ENCODE data around the gene TPT1. TPM values are rescaled to one million over a fixed set of nuclear protein-coding genes. Genes with fewer than 3 reads are reported as not detected.
"Not testable (repeated sequence)": the region's sequence is repeated elsewhere in the genome, so short reads cannot be mapped to it uniquely, and the experiment has no call there.

TPT1 gene
- 1,000 to 10,000 TPM; 6,263 to 7,020 (median 6,451) TPM for polyA plus RNA-seq (ENCODE audit: insufficient read length in 3 of 3)
- long read RNA-seq, donor 1, full-length matches to known transcripts = 1,772 of 2,144 reads
- long read RNA-seq, donor 1, partial matches to known transcripts = 332 of 2,144 reads
- long read RNA-seq, donor 1, other reads (novel, unspliced or antisense) = 40 of 2,144 reads
- long read RNA-seq, donor 2, full-length matches to known transcripts = 1,804 of 2,208 reads
- long read RNA-seq, donor 2, partial matches to known transcripts = 349 of 2,208 reads
- long read RNA-seq, donor 2, other reads (novel, unspliced or antisense) = 55 of 2,208 reads
- long read RNA-seq, donor 3, full-length matches to known transcripts = 3,250 of 3,722 reads
- long read RNA-seq, donor 3, partial matches to known transcripts = 363 of 3,722 reads
- long read RNA-seq, donor 3, other reads (novel, unspliced or antisense) = 109 of 3,722 reads
- long read RNA-seq, donor 4, full-length matches to known transcripts = 1,580 of 1,846 reads
- long read RNA-seq, donor 4, partial matches to known transcripts = 234 of 1,846 reads
- long read RNA-seq, donor 4, other reads (novel, unspliced or antisense) = 32 of 1,846 reads
- long read RNA-seq, donor 5 = 0 reads
- long read RNA-seq, donor 6, full-length matches to known transcripts = 2,186 of 2,723 reads
- long read RNA-seq, donor 6, partial matches to known transcripts = 465 of 2,723 reads
- long read RNA-seq, donor 6, other reads (novel, unspliced or antisense) = 72 of 2,723 reads
- long read RNA-seq, donor 7, full-length matches to known transcripts = 3,276 of 3,814 reads
- long read RNA-seq, donor 7, partial matches to known transcripts = 443 of 3,814 reads
- long read RNA-seq, donor 7, other reads (novel, unspliced or antisense) = 95 of 3,814 reads
- long read RNA-seq, donor 8 = 0 reads
- long read RNA-seq, donor 9, full-length matches to known transcripts = 2,351 of 2,739 reads
- long read RNA-seq, donor 9, partial matches to known transcripts = 327 of 2,739 reads
- long read RNA-seq, donor 9, other reads (novel, unspliced or antisense) = 61 of 2,739 reads
- long read RNA-seq, donor 10, full-length matches to known transcripts = 3,114 of 3,628 reads
- long read RNA-seq, donor 10, partial matches to known transcripts = 443 of 3,628 reads
- long read RNA-seq, donor 10, other reads (novel, unspliced or antisense) = 71 of 3,628 reads
- long read RNA-seq, donor 11, full-length matches to known transcripts = 1,014 of 1,162 reads
- long read RNA-seq, donor 11, partial matches to known transcripts = 141 of 1,162 reads
- long read RNA-seq, donor 11, other reads (novel, unspliced or antisense) = 7 of 1,162 reads
- long read RNA-seq, donor 12, full-length matches to known transcripts = 1,041 of 1,285 reads
- long read RNA-seq, donor 12, partial matches to known transcripts = 222 of 1,285 reads
- long read RNA-seq, donor 12, other reads (novel, unspliced or antisense) = 22 of 1,285 reads
- long read RNA-seq, donor 13 = 0 reads
- long read RNA-seq, donor 14, full-length matches to known transcripts = 2,412 of 2,846 reads
- long read RNA-seq, donor 14, partial matches to known transcripts = 373 of 2,846 reads
- long read RNA-seq, donor 14, other reads (novel, unspliced or antisense) = 61 of 2,846 reads
- long read RNA-seq, donor 15, full-length matches to known transcripts = 1,181 of 1,326 reads
- long read RNA-seq, donor 15, partial matches to known transcripts = 113 of 1,326 reads
- long read RNA-seq, donor 15, other reads (novel, unspliced or antisense) = 32 of 1,326 reads
- long read RNA-seq, donor 16, full-length matches to known transcripts = 4,337 of 4,978 reads
- long read RNA-seq, donor 16, partial matches to known transcripts = 500 of 4,978 reads
- long read RNA-seq, donor 16, other reads (novel, unspliced or antisense) = 141 of 4,978 reads

GRCh38 chr13:45341034-45341798, at the start of gene TPT1:
Gene TPT1, minus strand, starts transcription at chr13:45341183. Its CDS starts 114 bp downstream, at chr13:45341069.
- peak; percentile 94 to 99 (median 98) for DNase-seq (ENCODE audit: extremely low read depth in 1 of 11, low read depth in 9 of 11, low spot score in 4 of 11)

GRCh38 chr13:45390348-45390747, 49.4 kb upstream of the TPT1 start:
- DNase-seq (ENCODE audit: extremely low read depth in 1 of 11, low read depth in 9 of 11, low spot score in 4 of 11) = not testable (repeated sequence)

GRCh38 chr13:45388664-45389063, 47.7 kb upstream of the TPT1 start:
- DNase-seq (ENCODE audit: extremely low read depth in 1 of 11, low read depth in 9 of 11, low spot score in 4 of 11) = no peak

GRCh38 chr13:45386892-45387575, 46.1 kb upstream of the TPT1 start:
- not testable (repeated sequence) for DNase-seq (ENCODE audit: extremely low read depth in 1 of 11, low read depth in 9 of 11, low spot score in 4 of 11)

GRCh38 chr13:45385907-45386553, 45.0 kb upstream of the TPT1 start:
- DNase-seq (ENCODE audit: extremely low read depth in 1 of 11, low read depth in 9 of 11, low spot score in 4 of 11) = no peak

GRCh38 chr13:45385320-45385719, 44.3 kb upstream of the TPT1 start:
- DNase-seq (ENCODE audit: extremely low read depth in 1 of 11, low read depth in 9 of 11, low spot score in 4 of 11) = no peak

GRCh38 chr13:45384474-45385174, 43.6 kb upstream of the TPT1 start:
- DNase-seq (ENCODE audit: extremely low read depth in 1 of 11, low read depth in 9 of 11, low spot score in 4 of 11) = no peak

- DNase-seq (ENCODE audit: extremely low read depth in 1 of 11, low read depth in 9 of 11, low spot score in 4 of 11) = not testable (repeated sequence)
Measured at GRCh38 chr13:45382739-45383138, 41.8 kb upstream of the TPT1 start.

GRCh38 chr13:45381196-45381595, 40.2 kb upstream of the TPT1 start:
- DNase-seq (ENCODE audit: extremely low read depth in 1 of 11, low read depth in 9 of 11, low spot score in 4 of 11) = no peak

GRCh38 chr13:45380708-45381107, 39.7 kb upstream of the TPT1 start:
- DNase-seq (ENCODE audit: extremely low read depth in 1 of 11, low read depth in 9 of 11, low spot score in 4 of 11) = not testable (repeated sequence)

GRCh38 chr13:45379516-45379915, 38.5 kb upstream of the TPT1 start:
- DNase-seq (ENCODE audit: extremely low read depth in 1 of 11, low read depth in 9 of 11, low spot score in 4 of 11) = not testable (repeated sequence)

GRCh38 chr13:45378786-45379185, 37.8 kb upstream of the TPT1 start:
- DNase-seq (ENCODE audit: extremely low read depth in 1 of 11, low read depth in 9 of 11, low spot score in 4 of 11) = not testable (repeated sequence)

- not testable (repeated sequence) for DNase-seq (ENCODE audit: extremely low read depth in 1 of 11, low read depth in 9 of 11, low spot score in 4 of 11)
Measured at GRCh38 chr13:45377314-45377713, 36.3 kb upstream of the TPT1 start.

GRCh38 chr13:45376651-45377050, 35.7 kb upstream of the TPT1 start:
- DNase-seq (ENCODE audit: extremely low read depth in 1 of 11, low read depth in 9 of 11, low spot score in 4 of 11) = not testable (repeated sequence)

GRCh38 chr13:45374917-45375316, 33.9 kb upstream of the TPT1 start:
- DNase-seq (ENCODE audit: extremely low read depth in 1 of 11, low read depth in 9 of 11, low spot score in 4 of 11) = no peak
